Choroid plexus epithelial cell (primary cell): ENCODE data around the gene IL12RB2.
"Not testable (repeated sequence)": the region's sequence is repeated elsewhere in the genome, so short reads cannot be mapped to it uniquely, and the experiment has no call there.

ENCODE experiments used
- DNase-seq: peaks from one replicate; pipeline ENCODE4 v3.0.0-alpha.2; 2010; ENCODE audit warnings: low read depth
- H3K4me3 ChIP-seq: 2 replicates; pipeline ENCODE4 v1.5.1; 2011; ENCODE audit warnings: low read depth, mild to moderate bottlenecking, control low read depth, low read length, moderate library complexity
- TF ChIP-seq, protein P1 (sequence below): conservative IDR thresholded peaks from 2 replicates; pipeline ENCODE4 v1.5.1; 2011; ENCODE audit warnings: low read depth, mild to moderate bottlenecking, control low read depth, inconsistent platforms, low read length, moderate library complexity

The IL12RB2 gene

DNA sequence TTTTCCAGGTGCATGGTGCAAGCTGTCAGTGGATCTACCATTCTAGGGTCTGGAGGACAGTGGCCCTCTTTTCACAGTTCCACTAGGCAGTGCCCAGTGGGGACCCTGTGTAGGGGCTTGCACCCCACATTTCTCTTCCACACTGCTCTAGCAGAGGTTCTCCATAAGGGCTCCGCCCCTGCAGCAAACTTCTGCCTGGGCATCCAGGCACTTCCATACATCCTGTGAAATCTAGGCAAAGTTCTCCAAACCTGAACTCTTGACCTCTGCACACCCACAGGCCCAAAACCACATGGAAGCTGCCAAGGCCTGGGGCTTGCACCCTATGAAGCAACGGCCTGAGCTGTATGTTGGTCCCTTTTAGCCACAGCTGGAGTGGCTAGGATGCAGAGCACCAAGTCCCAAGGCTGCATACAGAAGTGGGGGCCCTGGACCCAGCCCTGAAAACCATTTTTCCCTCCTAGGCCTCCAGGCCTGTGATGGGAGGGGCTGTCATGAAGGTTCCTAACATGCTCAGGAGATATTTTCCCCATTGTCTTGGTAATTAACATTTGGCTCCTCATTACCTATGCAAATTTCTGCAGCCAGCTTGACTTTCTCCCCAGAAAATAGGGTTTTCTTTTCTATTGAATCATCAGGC is 76.4 kb downstream of the IL12RB2 start:
- TF ChIP-seq, protein P1, sequence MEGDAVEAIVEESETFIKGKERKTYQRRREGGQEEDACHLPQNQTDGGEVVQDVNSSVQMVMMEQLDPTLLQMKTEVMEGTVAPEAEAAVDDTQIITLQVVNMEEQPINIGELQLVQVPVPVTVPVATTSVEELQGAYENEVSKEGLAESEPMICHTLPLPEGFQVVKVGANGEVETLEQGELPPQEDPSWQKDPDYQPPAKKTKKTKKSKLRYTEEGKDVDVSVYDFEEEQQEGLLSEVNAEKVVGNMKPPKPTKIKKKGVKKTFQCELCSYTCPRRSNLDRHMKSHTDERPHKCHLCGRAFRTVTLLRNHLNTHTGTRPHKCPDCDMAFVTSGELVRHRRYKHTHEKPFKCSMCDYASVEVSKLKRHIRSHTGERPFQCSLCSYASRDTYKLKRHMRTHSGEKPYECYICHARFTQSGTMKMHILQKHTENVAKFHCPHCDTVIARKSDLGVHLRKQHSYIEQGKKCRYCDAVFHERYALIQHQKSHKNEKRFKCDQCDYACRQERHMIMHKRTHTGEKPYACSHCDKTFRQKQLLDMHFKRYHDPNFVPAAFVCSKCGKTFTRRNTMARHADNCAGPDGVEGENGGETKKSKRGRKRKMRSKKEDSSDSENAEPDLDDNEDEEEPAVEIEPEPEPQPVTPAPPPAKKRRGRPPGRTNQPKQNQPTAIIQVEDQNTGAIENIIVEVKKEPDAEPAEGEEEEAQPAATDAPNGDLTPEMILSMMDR: no peak
- no peak for DNase-seq
- no peak overlapping the region for H3K4me3 ChIP-seq

DNA sequence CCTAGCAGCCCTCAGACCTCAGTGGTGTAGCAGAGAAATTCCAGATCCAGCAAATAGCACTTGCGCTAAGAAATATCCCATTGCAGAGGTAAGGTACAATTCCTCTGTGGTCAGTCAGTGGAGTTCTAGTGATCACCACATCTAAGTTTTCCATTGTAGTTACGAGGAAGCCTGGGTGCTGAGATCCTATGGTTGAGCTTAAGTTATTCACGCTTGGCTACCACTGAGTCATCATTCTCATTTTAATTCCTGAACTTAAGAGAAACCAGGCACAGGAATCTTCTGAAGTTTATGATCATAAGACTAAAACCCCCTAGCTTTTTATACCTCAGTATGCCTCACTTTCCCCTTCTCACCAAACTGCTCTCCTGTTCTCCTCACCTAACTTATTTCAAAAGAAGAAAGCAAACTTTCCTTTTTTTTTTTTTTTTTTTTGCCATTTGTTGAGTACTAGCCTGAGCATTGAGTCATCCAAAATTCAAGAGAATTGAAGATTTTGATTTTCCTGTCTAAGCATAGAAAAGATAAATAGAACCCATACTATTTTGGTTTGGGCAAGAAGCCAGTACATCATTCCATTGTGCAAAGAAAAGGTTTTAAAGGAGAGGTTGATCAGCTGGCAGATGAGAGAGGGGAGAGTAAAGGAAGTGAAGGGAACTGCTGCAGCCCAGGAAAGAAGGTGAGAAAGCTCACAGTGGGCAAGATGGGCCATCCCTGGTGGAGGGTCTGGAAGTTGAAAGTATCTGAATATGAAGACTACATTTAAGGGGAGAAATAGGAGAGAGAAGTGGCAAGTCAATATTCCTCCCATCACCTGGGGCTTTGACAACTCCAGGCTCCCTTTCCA is 82.6 kb downstream of the IL12RB2 start:
- DNase-seq: peak; percentile 83
- no peak overlapping the region for H3K4me3 ChIP-seq
- TF ChIP-seq, protein P1: no peak

DNA sequence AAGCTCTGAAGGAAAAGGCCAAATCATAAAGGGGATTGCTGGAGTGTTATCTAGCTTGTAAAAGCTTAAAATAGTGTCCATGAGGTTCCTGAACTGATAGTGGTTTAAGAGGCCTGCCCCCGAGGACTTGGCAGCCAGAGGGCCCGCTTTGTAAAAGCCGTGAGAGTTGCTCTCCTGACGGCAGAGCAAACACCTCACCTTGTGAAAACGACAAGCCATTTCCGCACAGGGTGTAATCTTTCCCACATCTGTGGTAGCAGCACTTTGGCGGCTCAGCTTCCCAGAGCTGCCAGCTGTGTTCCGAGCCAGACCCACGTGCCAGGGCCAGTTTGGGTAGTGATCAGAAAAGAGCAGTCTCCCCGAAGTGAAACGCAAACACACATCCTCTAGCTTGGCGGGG is 85.6 kb downstream of the IL12RB2 start:
- TF ChIP-seq, protein P1: no peak
- DNase-seq: no peak

DNA sequence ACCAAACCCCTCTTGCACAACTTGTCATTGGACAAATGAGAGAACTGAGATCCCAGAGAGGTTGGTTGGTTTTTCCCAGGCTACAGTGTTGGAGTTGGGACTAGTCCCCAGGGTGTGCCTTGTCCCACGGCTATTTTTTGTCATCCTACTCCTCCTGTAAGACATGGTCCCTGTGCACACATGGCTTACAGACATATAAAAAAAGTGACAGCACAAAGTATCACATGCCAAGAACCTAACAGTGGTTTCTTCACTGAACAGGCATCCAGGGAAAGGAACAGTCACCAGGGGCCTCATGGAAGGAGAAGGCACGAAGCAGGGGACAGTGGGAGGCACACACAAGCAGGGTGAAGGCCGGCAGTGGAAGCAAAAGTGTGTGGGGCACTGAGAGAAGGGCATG is 86.1 kb downstream of the IL12RB2 start:
- H3K4me3 ChIP-seq: no peak overlapping the region
- no peak for DNase-seq
- TF ChIP-seq, protein P1: no peak

More for the DNA sequence above, 85.6 kb downstream of the IL12RB2 start:
- no peak overlapping the region for H3K4me3 ChIP-seq

DNA sequence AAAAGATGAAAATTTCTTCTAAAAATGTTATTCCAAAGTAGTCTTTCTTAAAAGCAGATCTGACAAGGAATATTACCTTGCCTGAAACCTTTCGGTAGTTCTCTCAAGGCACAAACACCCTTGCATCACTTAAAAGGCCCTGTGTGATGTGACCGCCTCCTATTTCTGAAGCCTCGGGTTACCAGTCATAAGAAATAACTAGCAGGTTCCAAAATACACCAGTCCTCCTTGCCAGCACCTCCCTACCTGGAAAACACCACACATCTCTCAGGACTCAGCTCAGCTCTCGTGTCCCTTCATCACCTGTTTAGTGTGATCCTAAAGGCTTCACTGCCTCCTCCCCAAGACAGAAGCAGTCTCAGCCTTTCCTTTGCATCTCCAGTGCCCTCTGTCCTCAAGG is 86.9 kb downstream of the IL12RB2 start:
- DNase-seq: no peak
- no peak overlapping the region for H3K4me3 ChIP-seq
- TF ChIP-seq, protein P1: no peak

DNA sequence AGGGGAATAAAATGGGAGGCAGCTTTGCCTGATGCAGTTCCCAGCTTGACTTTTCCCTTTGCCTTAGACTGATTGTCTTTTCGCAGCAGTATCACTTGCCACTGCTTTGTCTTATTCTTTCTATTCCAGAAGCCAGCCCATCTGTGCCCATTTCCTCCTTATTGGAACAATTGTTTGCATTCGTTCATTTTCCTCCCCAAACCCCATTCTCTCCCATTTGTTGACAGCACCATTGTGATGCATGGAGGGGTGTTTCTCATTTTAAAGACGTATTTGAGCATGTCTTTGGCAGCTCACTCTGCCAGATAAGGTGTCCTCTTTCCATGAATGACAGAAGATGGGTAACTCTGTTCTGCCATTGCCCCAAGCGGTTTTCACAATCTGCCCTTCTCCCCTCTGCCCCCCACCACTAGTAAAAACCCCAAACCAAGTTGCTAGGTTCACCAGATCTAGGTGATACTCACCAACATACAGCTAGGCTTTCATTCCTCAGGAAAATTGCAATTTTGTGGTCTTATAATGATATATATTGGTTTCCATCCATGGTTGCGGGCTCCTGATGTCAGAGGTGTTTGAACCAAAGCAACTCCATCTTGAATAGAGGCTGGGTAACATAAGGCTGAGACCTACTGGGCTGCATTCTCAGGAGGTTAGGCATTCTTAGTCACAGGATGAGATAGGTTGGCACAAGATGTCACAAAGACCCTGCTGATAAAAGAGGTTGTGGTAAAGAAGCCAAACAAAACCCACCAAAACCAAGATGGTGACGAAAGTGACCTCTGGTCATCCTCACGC is 91.7 kb downstream of the IL12RB2 start:
- H3K4me3 ChIP-seq: no peak overlapping the region
- DNase-seq: no peak
- TF ChIP-seq, protein P1: no peak

DNA sequence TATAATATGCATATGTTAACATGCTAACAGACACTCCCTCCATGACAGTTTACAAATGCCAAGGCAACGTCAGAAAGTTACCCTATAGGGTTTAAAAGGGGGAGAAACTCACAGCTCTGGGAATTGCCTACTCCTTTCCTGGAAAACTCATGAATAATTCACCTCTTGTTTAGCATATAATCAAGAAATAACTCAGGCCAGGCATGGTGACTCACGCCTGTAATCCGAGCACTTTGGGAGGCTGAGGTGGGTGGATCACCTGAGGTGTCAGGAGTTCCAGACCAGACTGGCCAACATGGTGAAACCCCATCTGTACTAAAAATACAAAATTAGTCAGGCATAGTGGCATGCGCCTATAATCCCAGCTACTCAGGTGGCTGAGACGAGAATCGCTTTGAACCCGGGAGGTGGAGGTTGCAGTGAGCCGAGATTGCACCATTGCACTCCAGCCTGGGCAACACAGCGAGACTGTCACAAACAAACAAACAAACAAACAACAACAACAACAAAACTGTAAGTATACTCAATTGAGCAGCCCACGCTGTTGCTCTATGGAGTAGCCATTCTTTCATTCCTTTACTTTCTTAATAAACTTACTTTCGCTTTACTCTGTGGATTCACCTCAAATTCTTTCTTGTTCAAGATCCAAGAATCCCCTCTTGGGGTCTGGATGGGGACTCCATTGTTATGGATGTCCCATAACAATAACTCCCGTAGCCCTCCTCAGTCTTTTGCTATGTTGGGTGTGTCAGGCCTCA is 92.5 kb downstream of the IL12RB2 start:
- peak; percentile 68 for DNase-seq

More for the DNA sequence above, 92.5 kb downstream of the IL12RB2 start:
- not testable (repeated sequence) for H3K4me3 ChIP-seq
